Activated naive CD4-positive, alpha-beta T cell (primary cell): ENCODE measurements around the gene MEGF11.

Source experiments
- DNase-seq, 4 experiments: peaks; one replicate each; lab custom pipeline; 2025; lab: John Stamatoyannopoulos, UW

MEGF11 gene

DNA sequence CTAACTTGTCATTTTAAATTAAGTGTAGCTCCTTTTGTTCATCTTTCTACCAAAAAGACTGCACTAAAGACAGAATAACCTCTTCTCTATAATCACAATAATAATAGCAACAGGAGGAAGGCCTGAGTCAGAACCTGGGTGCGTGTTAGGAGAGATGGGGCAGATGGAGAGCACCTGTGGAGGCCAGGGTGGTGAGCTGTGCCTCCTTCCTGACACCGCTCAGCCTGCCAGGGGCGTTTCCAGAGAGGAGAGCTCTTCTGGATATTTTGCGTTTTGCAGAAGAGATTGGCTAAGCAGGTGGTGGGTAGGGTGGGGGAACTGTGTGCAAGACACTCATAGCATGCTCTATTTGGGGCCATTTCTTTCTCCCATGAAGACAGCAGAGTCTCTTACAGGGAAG is 83.5 kb downstream of the MEGF11 start:
- DNase-seq, result no peak

DNA sequence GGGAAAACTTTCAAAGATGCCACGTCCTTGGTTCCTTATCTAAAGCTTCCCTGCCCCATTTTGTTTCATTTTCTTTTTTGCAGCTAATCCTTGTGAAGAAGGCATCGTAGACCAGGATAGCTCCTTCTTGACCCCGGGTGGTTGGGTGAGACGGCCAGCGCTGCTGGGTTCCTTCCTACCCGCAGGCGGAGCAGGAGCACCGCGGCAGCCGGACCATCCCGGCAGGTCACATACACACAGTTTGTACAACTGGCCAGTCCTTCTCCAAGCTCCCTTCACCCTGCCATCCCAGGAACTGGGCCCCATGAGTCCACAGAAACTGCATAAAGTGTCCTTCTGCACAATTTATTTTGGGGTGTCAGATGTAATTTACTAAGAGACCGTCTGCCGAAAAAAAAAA is 83.9 kb downstream of the MEGF11 start:
- no peak for DNase-seq

DNA sequence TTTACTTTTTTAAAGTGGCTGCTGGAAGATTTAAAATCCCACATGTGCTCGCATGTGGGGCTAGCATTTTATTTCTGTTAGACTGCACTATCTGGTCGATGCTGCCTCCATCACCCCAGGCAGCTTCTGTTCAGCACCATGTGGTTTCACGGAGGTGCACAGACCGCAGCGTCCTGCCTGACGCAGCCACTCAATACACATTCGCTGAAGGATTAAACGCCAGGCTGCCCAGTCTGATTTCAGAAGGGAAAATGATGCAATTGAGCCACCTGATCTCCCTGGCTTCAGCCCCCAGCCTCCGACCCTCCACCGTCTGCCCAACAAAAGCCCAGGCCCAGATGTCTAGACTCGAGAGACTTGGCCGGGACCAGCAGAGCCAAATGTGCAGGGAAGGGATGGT is 84.5 kb downstream of the MEGF11 start:
- DNase-seq, result no peak

DNA sequence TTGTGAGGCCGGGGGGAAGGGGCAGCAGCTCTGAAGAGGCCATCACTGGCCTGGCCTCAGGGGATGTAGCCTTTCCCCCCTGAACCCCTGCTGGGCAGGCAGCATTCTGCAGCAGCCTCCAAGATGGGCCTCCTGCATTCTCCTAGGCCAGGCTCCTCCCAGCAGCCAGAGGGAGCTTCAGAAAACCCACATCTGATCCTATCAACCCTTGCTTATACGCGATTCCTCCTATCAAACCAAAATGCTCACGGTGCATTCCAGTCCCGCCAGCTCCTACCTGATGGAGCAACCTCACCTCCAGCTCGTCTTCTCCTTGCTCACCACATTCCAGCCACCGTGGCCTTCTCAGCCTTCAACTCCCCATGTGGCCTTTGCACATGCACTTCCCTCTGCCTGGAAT is 85.7 kb downstream of the MEGF11 start:
- no peak for DNase-seq

DNA sequence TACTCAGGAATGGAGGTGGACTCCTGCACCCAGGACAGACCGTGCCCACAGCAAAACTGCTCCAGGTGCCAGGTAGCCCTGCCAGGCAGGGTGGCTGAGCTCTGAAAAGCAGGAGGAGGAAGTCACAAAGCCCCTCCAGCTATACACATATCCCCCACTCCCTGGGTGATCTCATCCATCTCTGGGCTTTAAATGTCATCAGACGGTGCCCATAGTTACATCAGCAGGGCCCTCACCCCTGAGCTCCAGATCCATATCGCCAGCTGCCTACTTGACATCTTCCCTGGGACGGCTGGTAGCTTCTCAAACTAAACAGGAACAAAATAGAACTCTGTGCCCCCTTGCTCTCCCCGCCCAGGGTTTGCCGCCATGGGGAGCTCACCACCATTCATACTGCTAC is 87.7 kb downstream of the MEGF11 start:
- no peak for DNase-seq

DNA sequence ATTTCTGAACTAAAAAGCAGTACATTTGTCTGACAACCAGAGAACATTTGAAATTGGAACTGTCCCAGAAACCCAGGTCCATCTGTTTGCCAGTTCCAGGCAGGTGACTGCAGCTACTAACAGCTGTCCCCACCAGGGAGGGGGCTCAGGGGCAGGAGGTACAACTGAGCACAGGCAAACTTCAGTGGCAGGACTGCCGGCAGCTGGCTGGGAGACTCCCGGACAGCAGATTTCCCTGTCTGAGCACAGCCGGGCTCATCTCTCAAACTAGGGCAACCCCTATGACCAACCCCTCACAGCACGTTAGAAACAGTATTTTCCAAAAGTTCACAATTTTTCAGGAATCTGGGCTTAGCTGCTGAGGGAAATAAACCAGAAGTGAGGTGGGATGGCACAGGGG is 88.8 kb downstream of the MEGF11 start:
- DNase-seq, result no peak

DNA sequence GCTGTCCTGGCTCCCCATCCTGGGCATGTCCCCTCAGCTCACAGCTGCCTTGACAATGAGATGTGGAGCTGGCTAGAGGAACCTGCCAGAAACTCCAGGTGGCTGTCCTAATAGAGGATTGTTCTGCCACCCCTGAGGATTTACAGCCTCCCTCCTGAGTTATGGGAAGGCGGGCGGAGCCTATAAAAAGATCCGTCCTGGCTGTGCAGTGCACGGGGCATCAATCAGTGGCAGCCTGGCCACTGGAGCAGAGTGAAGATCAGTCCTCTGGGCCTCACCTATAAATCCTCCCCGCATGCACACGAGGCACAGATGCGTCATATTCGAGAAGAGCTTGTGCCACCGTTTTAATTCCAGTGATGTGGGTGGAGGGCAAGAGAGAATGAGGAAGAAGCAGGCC is 90.0 kb downstream of the MEGF11 start:
- DNase-seq, result no peak

DNA sequence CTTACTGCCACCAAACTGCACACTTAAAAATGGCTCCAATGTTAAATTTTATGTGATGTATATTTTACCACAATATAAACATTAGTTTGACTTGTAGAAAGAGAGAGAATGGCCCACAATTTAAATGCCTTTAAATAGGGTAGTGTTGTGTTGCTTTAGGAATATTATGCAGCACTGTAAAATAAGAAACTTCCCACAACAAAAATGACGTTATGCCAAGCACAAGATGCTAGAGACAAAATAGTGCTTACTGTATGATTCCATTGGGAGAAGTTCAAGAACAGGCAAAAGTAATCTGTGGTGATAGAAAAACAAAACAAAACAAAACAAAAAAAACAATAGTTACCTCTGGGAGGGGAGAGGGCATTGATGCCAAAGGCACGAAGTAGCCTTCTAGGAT is 91.3 kb downstream of the MEGF11 start:
- no peak for DNase-seq

DNA sequence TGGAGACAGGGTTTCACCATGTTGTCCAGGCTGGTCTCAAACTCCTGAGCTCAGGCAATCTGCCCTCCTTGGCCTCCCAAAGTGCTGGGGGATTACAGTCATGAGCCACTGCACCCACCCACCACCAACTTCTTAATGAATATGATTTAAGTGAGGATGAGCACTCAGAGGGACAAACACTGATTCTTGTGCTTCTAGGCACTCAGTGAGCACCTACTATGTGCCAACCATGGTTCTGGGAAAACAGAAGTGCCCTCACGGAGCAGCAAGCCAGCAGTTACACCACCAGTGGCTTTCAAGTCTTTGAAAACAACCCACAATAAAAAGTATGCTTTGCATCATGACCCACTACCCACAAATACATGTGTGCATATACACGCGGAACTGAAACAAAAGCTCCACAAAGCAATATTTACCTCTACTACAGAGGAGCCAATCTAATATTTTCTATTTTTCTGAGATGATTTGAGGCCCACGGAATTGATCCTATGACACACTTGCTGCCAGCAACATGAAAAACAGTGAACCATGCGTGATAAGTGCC is 91.9 kb downstream of the MEGF11 start:
- no peak for DNase-seq

DNA sequence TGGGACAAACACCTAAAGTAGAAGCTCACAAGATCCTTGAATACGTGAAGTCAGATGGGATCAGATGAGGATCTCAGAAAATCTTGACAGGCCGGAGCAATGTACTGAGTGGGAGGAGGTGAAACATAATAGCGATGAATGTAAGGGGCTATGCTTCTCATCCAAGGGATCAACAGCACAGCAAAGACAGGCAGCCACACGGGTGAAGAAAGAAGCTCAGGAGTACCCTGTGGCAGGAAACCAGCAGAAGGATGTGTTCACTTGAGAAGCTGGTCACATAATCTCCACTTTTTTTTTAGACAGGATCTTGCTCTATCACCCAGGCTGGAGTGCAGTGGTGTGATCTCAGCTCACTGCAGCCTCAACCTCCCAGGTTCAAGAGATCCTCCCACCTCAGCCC is 92.4 kb downstream of the MEGF11 start:
- DNase-seq, result no peak

DNA sequence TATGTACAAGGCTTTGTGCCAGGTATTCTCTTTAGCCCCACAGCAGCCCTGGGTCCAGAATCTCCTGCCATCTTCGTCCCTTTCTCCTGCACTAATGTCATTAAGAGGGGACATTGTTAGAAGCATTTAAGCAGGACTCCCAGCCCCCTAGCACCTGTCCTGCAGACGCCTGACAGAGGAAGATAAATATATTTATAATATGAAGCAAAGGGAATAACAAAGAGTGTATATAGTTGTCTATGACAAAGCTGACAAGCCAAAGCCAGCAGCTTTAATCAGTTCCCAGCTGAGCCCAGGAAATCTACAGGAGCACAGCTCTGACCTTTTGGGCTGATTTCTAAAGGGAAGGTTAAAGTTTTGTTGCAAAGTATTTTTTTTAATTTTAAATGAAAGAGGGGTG is 96.0 kb downstream of the MEGF11 start:
- no peak for DNase-seq

DNA sequence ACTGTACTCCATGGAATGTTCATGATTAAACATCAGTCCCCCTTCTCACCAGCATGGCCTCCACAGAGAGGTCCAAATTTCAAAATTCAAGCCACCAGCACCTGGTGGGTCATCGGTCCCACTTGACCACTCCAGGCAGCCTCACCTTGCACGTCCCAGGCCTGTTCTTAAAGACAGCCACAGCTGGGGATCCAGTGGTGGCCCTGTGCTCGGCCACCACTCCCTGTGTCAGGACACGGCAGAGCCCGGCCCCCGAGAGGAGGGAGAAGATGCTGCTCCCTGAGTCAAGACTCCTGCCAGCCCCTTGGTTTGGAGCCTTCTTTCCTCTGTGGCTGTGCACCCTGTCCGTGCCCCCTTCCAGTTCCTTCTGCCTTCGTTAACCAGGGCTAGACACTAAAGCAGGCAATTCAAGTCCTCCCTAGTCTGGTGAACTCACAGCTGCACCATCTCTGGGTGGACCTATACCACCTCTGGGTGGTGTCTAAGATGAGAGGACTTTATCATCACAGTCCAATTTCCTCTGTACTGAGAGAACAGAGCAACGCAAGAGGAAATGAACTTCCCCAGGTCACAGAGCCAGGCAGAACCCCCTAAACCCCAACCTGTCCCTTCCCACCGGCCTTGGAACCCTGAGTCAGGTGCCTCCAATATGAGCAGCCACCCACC is 97.1 kb downstream of the MEGF11 start:
- no peak for DNase-seq

DNA sequence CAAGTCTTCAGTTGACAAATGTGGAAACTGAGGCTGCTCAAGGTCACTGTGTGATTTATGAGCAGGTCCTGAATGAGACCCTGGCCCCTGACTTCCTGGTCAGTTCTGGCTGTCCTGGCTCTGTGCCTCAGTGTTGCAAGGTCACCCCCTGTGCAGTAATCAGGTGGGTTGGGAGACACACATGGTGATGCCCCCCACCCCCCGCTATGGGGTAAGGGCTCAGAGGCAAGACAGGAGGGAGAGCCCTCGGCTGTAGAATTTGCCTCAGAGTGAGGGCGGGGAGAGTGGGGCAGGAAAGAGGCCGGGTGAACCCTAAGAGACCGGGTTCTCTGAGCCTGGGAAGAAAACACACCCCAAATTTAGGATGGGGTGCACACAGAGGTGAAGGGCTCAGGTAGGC is 98.5 kb downstream of the MEGF11 start:
- no peak for DNase-seq

DNA sequence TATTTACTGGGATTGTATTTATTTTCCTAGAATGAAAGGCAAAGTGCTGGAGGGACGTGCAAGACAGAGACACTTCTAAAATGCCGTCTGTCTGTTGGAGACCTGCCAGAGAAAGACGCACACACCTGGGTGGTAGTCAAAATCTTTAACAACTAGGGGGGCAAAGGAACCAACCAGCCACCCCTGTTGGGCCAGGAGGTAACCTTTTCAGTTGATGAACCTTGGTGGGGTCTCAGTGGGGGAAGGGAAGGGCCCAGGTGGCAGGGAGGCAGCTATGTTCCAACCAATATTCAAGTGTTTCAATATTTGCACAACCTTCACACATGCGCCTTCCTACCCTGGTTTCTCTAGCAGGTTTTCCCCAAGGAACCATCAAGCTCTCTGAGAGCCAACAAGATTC is 99.0 kb downstream of the MEGF11 start:
- no peak for DNase-seq

DNA sequence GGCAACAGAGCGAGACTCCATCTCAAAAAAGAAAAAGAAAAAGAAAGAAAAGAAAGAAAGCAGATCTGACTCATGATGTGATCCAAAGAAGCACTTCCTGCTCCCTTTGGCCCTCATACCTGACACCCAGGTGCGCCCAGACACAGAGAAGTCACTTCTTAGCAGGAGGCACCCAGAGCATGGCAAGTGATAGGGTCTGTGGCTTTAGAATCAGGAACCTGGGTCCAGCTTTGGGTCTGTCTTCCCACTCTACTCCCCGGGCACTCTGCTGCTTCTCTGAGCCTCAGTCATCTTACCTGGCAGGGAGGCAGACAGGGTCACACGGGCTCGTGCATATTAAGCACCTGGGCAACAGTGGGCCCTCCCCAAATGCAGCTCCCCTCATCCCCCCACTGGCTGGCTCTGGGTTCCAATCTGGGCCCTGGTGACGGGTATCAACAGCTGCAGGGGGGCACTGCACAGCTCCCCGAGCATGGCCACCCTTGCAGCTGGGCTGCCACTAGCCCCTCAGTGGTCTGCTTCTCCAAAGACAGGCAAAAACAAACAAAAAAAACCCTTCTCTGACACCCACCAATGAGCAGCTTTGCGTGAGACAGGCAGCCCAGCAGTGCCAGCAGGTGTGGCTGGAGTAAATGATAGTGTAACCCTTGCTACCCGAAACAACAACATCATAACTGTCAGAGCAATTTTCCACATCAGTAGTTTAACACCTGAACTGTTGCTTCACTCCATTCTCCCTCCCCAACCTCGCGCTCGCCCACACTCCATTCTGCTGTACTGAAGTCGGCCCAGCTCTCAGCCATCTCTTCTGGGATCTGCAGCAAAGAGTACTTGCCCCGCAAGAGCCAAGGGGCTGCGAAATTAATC is 99.8 kb downstream of the MEGF11 start:
- DNase-seq, result no peak

DNA sequence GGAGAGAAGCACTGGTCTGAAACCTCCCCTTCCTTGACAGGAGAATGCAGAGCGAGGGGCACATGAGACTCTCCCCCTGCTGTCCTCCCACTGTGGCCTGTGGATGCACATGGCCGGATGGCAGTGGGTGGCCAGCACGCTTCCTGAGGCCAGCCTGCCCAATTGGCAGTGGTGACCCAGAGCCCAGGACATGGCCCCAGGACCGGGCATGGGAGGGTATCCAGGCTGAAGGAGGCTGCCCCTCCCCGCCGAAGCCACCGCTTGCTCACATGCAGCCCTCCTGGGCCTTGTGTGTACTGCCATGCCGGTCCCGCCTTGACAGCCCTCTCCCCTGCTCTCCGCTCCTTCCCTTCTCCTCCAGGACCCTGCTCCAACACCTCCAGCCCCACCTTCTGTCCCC is 100.9 kb downstream of the MEGF11 start:
- no peak for DNase-seq

DNA sequence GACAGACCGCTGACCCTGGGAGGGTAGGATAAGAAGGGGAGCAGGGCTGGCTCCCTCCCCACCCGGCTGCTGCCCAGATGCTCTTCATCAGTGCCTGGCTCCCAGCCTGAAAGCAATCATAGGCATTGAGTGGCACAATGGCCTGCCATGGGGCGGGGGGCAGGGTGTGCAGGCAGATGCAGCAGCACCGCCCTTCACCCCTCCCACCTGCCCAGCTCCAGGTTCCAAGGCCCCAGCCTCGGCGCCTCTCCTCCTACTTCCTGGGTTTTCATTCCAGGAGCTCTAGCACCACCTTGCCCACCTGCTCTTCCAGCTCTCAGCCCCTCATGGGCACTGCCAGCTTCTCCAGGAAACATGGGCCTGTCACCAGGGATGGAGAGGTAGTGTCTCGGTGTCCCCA is 101.7 kb downstream of the MEGF11 start:
- DNase-seq, result no peak

DNA sequence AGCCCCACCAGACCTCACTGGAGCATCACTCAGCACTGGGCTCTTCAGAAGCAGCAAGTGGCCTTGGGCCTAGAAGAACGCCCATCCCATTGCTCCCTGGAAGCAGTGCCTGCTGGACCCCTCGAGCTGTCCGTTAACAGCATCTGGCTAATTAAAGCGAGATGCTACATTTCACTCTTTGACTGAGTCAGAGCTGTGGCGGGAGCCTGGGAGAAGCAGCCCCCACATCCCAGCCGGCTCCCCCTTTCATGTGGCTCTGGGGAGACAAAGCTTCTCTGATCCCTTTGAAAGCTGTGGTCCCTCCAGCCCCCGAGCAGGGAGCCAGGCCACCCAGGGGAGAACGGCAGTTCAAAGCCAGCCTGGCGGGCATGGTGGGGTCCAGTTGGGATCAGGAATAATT is 103.7 kb downstream of the MEGF11 start:
- no peak for DNase-seq

DNA sequence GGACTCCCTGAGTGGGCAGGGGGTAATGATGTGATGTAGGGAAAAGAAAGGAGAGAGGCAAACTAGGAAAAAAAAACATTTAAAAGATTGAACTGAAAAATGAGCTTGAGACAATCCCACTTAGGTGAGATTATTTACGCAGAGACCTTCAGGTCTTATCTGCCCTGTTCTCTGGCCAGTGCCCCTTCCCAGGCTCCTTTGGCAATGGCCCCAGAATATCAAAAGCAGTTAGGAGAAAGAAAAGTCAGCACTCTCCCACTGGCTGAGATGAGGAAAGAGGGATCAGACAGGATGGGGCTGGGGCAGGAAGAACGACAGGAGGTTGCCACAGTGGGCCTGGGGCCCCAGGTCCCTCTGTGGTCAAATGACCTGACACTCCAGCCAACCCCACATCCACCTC is 105.4 kb downstream of the MEGF11 start:
- no peak for DNase-seq

DNA sequence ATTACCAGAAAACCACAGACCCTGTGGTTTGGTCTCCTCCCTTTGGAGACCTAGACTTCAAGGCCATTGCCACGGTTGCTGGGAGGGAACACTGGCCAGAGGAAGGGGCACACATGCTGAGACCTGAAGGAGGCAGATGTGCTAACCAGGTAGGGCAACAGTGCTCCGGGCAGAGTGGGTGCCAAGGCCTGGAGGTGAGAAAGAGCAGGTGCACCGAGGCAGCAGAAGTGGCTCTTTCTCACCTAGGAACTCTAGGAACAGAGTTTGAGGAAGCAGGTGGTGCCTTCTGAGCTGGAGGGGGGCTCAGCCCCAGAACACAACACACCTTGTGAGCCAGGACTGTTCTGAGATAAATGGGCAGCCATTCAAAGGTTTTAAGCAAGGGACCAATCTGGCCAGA is 106.1 kb downstream of the MEGF11 start:
- DNase-seq, result no peak

DNA sequence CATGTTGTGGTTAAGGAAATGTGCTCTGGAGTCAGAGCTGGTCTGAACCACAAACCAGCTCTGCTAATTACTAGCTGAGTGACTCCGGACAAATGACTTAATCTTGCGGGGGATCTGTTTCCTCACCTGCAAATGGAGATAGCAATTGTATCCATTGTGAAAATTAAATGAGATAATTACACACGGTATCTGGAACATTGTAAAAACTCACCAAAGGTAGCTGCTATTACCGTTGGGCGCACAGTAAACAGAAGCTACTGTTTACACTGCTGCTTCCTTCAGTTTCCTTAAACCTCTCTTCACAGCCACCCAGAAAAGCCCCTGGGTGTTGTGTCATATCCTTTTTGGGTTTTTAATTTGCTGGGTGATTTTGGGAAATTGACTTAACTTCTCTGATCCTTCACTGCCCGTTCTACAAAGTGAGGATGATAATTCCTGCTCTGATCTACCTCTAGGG is 107.8 kb downstream of the MEGF11 start:
- no peak for DNase-seq

DNA sequence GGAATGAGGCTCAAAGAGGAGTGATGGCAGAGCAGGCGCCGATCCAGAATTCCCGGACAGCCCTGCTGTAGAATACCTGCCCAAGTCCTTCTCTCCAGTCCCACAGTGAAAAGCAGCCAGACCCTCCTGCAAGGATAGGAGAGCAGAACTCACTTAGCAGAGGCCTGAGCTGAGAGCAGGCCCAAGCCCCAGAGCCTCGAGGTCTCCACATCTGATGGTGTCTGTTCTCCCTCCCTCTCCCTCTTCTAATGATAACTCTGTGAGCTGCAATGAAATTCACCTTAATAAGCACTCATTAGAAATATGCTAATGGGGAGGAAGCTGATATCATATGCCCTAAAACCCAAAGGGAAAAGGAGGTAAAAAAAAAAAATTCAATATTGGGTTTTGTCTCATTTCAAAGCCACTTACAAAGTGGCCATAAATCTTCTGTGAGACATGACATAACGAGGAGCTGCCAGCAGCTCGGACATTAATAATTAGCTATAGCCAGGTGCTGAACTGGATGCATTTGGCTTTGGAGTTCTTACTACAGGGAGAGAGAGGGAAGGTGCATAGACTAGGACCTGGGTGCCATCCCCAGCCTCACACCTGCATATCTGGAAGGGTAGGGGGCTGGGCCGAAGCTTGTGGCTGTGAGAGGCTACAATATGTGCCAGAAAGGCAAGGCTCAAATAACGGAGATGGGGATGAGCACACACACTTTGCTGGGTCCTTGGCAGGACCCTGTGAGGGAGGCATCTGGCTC is 108.4 kb downstream of the MEGF11 start:
- DNase-seq, result no peak

DNA sequence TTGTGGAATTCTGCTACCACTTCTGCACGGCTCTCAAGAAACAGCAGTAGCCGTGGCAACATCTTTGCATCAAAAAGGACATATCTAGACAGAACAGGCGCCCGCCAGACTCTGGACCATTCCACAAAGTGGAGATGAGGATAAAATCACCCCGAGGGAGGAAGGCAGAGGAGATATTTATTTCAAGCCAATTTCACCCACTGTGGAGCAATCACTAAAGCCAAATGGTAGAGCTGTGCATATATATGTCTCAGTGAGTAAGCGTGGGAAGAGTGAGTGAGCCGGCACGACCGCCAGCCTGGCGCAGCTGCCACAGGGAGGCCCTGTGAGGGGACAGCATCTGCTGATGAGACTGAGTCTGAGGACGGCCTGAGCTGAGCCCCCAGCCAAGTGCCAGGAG is 111.3 kb downstream of the MEGF11 start:
- DNase-seq, result no peak
